ENCODE results near the gene RAB10.

RAB10 gene

DNA sequence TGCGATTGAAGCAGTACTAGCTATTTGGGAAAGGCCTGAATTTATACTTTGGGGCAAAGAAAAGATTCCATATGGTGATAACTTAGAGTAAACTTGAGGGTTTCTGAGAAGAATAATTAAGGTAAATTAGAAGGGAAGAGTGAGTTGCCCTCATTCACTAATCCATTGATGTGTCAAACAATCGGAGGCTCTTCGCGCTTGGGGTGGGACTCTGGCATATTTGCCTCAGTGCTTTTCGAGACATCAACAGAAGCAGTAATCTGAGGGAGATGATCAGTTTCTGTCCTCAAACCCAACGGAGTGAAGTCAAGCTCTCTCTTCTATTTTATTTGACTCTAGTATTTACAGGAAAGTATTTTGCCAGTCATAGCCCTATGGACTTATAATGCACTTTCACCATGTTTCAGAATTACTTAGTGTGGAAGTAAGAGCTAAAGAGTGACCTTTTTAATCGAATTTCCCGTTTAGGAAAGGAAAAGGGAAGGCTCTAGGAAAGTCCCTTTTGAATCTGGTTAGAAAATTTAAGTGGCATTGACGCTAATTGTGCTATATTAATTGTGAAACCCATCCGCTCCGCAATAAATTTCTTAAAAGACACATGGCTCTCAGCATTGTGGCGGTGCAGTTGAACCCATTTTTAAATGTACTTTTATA is 1.3 kb downstream of the RAB10 start:
- H3K9ac ChIP-seq (ENCODE audit: low read length in 2 of 2), result peak overlapping the region; percentile 2 to 81
- no peaks in the 10 kb centered on the region for H3K36me3 ChIP-seq (ENCODE audit: control insufficient read depth in 2 of 2, insufficient read depth in 2 of 2, low read length in 2 of 2)
- H3K27me3 ChIP-seq (ENCODE audit: control insufficient read depth in 1 of 2, insufficient read depth in 2 of 2, low read length in 2 of 2), result no peaks in the 10 kb centered on the region
- no peak overlapping the region for H3K27ac ChIP-seq (ENCODE audit: low read length)
- H3K9me3 ChIP-seq (ENCODE audit: control insufficient read depth in 2 of 2, low read length in 2 of 2), result no peaks in the 10 kb centered on the region
- H3K4me3 ChIP-seq (ENCODE audit: low read length in 2 of 2), result peak overlapping the region; percentile 81 to 99
- H3K4me1 ChIP-seq (ENCODE audit: control insufficient read depth, insufficient read depth, low read length), result peaks cover 23% of the 10 kb centered on the region

DNA sequence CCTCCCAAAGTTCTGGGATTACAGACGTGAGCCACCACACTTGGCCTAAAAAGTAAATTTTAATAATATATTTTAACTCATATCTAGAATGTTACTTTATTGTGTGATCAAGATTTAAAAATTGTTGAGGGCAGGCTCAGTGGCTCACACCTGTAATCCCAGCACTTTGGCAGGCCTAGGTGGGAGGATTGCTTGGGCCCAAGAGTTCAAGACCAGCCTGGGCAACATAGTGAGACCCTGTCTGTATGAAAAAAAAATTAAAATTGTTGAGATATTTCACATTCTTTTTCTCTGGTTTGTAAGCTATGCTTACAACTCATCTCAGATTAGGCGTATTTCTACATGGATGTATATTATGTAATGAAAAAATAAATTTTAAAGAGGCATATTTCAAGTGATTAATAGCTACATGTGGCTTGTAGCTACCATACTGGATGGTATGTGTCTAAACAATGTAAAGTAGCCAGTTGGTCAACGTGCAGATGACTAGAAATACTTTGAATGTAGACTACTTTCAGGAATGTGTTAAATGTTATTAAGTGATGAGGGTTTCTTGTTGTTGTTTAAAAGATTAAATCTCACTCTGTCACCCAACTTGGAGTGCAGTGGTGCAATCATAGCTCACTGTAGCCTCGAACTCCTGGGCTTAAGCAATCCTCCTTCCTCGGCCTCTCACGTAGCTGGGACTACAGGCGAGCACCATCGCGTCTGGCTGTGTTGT is 5.9 kb downstream of the RAB10 start:
- no peak overlapping the region for H3K27ac ChIP-seq (ENCODE audit: low read length)
- H3K27me3 ChIP-seq (ENCODE audit: control insufficient read depth in 1 of 2, insufficient read depth in 2 of 2, low read length in 2 of 2), result no peaks in the 10 kb centered on the region
- H3K36me3 ChIP-seq (ENCODE audit: control insufficient read depth in 2 of 2, insufficient read depth in 2 of 2, low read length in 2 of 2), result peaks cover 0 to 2% of the 10 kb centered on the region in 2 donors
- no peak overlapping the region for H3K4me3 ChIP-seq (ENCODE audit: low read length in 2 of 2)
- no peak overlapping the region for H3K9ac ChIP-seq (ENCODE audit: low read length in 2 of 2)
- no peaks in the 10 kb centered on the region for H3K9me3 ChIP-seq (ENCODE audit: control insufficient read depth in 2 of 2, low read length in 2 of 2)
- H3K4me1 ChIP-seq (ENCODE audit: control insufficient read depth, insufficient read depth, low read length), result peaks cover 24% of the 10 kb centered on the region

GRCh38 chr2:26043109-26043508 is 9.2 kb downstream of the RAB10 start:
- no peaks in the 10 kb centered on the region for H3K9me3 ChIP-seq (ENCODE audit: control insufficient read depth in 2 of 2, low read length in 2 of 2)
- no peaks in the 10 kb centered on the region for H3K27me3 ChIP-seq (ENCODE audit: control insufficient read depth in 1 of 2, insufficient read depth in 2 of 2, low read length in 2 of 2)
- no peak overlapping the region for H3K4me3 ChIP-seq (ENCODE audit: low read length in 2 of 2)
- H3K36me3 ChIP-seq (ENCODE audit: control insufficient read depth in 2 of 2, insufficient read depth in 2 of 2, low read length in 2 of 2), result peaks cover 0 to 2% of the 10 kb centered on the region in 2 donors
- H3K9ac ChIP-seq (ENCODE audit: low read length in 2 of 2), result no peak overlapping the region
- peaks cover 12% of the 10 kb centered on the region for H3K4me1 ChIP-seq (ENCODE audit: control insufficient read depth, insufficient read depth, low read length)
- H3K27ac ChIP-seq (ENCODE audit: low read length), result no peak overlapping the region

- H3K4me1 ChIP-seq (ENCODE audit: control insufficient read depth, insufficient read depth, low read length), result peaks cover 10% of the 10 kb centered on the region
- no peak overlapping the region for H3K9ac ChIP-seq (ENCODE audit: low read length in 2 of 2)
- H3K27ac ChIP-seq (ENCODE audit: low read length), result no peak overlapping the region
- no peaks in the 10 kb centered on the region for H3K27me3 ChIP-seq (ENCODE audit: control insufficient read depth in 1 of 2, insufficient read depth in 2 of 2, low read length in 2 of 2)
- H3K36me3 ChIP-seq (ENCODE audit: control insufficient read depth in 2 of 2, insufficient read depth in 2 of 2, low read length in 2 of 2), result peaks cover 0 to 2% of the 10 kb centered on the region in 2 donors
- no peaks in the 10 kb centered on the region for H3K9me3 ChIP-seq (ENCODE audit: control insufficient read depth in 2 of 2, low read length in 2 of 2)
- H3K4me3 ChIP-seq (ENCODE audit: low read length in 2 of 2), result no peak overlapping the region
Observed at GRCh38 chr2:26043862-26044696, 10.2 kb downstream of the RAB10 start.

DNA sequence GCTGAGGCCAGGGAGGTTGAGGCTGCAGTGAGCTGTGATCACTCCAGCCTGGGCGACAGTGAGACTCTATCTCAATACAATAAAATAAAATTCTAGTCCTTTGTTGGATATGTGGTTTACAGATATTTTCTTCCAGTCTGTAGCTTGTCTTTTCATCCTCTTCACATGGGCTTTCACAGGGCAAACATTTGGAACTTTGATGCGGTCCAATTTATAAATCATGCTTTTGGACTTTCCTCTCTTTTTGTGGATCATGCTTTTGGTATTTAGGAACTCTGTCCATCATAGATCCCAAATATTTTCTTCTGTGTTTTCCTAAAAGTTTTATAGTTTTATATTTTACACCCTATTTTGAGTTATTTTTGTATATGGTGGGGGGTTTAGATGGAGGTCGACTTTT is 14.9 kb downstream of the RAB10 start:
- Histone ChIP-seq H3K4me1 (ENCODE audit: control insufficient read depth, insufficient read depth, low read length) (no peaks in the 10 kb centered on the region), H3K27me3 (ENCODE audit: control insufficient read depth in 1 of 2, insufficient read depth in 2 of 2, low read length in 2 of 2) (no peaks in the 10 kb centered on the region), H3K9me3 (ENCODE audit: control insufficient read depth in 2 of 2, low read length in 2 of 2) (no peaks in the 10 kb centered on the region), H3K4me3 (ENCODE audit: low read length in 2 of 2) (no peak overlapping the region), H3K27ac (ENCODE audit: low read length) (no peak overlapping the region), H3K9ac (ENCODE audit: low read length in 2 of 2) (no peak overlapping the region), H3K36me3 (ENCODE audit: control insufficient read depth in 2 of 2, insufficient read depth in 2 of 2, low read length in 2 of 2) (no peaks in the 10 kb centered on the region)

- no peaks in the 10 kb centered on the region for H3K27me3 ChIP-seq (ENCODE audit: control insufficient read depth in 1 of 2, insufficient read depth in 2 of 2, low read length in 2 of 2)
- H3K27ac ChIP-seq (ENCODE audit: low read length), result no peak overlapping the region
- no peak overlapping the region for H3K4me3 ChIP-seq (ENCODE audit: low read length in 2 of 2)
- no peak overlapping the region for H3K9ac ChIP-seq (ENCODE audit: low read length in 2 of 2)
- no peaks in the 10 kb centered on the region for H3K9me3 ChIP-seq (ENCODE audit: control insufficient read depth in 2 of 2, low read length in 2 of 2)
- H3K36me3 ChIP-seq (ENCODE audit: control insufficient read depth in 2 of 2, insufficient read depth in 2 of 2, low read length in 2 of 2), result no peaks in the 10 kb centered on the region
- H3K4me1 ChIP-seq (ENCODE audit: control insufficient read depth, insufficient read depth, low read length), result no peaks in the 10 kb centered on the region
Observed at GRCh38 chr2:26049641-26050040, 15.8 kb downstream of the RAB10 start.

DNA sequence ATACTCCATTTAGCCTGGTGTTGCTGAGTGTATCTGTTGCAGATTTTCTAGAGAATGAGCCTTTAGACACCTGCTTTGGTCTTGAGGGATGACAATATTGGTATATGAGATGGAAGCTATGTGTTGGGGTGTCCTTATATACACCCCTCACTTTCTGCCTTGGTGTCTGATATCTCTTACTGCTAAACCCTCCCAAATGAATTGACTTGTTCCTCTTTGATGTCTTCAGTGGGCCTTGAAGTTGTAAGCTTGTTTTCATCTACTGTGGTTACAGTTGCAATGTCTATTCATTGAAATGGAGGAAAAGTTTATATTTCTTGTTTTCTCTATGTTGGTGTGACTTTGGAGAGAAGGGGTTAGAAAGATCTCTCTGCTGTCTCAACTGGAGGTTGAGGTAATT is 18.9 kb downstream of the RAB10 start:
- no peaks in the 10 kb centered on the region for H3K4me1 ChIP-seq (ENCODE audit: control insufficient read depth, insufficient read depth, low read length)
- H3K27ac ChIP-seq (ENCODE audit: low read length), result no peak overlapping the region
- H3K9ac ChIP-seq (ENCODE audit: low read length in 2 of 2), result no peak overlapping the region
- no peaks in the 10 kb centered on the region for H3K36me3 ChIP-seq (ENCODE audit: control insufficient read depth in 2 of 2, insufficient read depth in 2 of 2, low read length in 2 of 2)
- no peaks in the 10 kb centered on the region for H3K27me3 ChIP-seq (ENCODE audit: control insufficient read depth in 1 of 2, insufficient read depth in 2 of 2, low read length in 2 of 2)
- H3K4me3 ChIP-seq (ENCODE audit: low read length in 2 of 2), result no peak overlapping the region
- no peaks in the 10 kb centered on the region for H3K9me3 ChIP-seq (ENCODE audit: control insufficient read depth in 2 of 2, low read length in 2 of 2)

GRCh38 chr2:26054598-26055348 is 20.9 kb downstream of the RAB10 start:
- Histone ChIP-seq H3K27me3 (ENCODE audit: control insufficient read depth in 1 of 2, insufficient read depth in 2 of 2, low read length in 2 of 2) (no peaks in the 10 kb centered on the region), H3K9me3 (ENCODE audit: control insufficient read depth in 2 of 2, low read length in 2 of 2) (no peaks in the 10 kb centered on the region), H3K9ac (ENCODE audit: low read length in 2 of 2) (no peak overlapping the region), H3K27ac (ENCODE audit: low read length) (no peak overlapping the region), H3K4me3 (ENCODE audit: low read length in 2 of 2) (no peak overlapping the region), H3K4me1 (ENCODE audit: control insufficient read depth, insufficient read depth, low read length) (no peaks in the 10 kb centered on the region), H3K36me3 (ENCODE audit: control insufficient read depth in 2 of 2, insufficient read depth in 2 of 2, low read length in 2 of 2) (no peaks in the 10 kb centered on the region)

DNA sequence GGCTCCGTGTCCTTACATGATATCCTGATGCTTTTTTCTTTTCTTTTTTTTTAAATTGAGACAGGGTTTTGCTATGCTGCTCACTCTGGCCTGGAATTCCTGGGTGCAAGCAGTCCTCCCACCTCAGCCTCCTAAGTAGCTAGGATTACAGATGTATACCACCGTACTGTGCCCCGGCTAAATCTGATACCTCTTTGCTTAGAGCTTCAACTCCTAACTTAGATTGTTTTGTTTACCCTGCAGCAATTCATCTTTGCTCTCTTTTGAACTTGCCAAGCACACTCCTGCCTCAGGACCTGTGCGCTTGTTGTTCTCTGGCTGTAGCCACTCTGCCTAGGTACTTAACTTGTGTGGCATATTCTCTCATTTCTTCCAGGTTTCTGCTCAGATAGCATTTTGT is 24.5 kb downstream of the RAB10 start:
- H3K27ac ChIP-seq (ENCODE audit: low read length), result no peak overlapping the region
- no peak overlapping the region for H3K4me3 ChIP-seq (ENCODE audit: low read length in 2 of 2)
- no peaks in the 10 kb centered on the region for H3K27me3 ChIP-seq (ENCODE audit: control insufficient read depth in 1 of 2, insufficient read depth in 2 of 2, low read length in 2 of 2)
- H3K9ac ChIP-seq (ENCODE audit: low read length in 2 of 2), result no peak overlapping the region
- H3K4me1 ChIP-seq (ENCODE audit: control insufficient read depth, insufficient read depth, low read length), result no peaks in the 10 kb centered on the region
- no peaks in the 10 kb centered on the region for H3K36me3 ChIP-seq (ENCODE audit: control insufficient read depth in 2 of 2, insufficient read depth in 2 of 2, low read length in 2 of 2)
- H3K9me3 ChIP-seq (ENCODE audit: control insufficient read depth in 2 of 2, low read length in 2 of 2), result no peaks in the 10 kb centered on the region

- Histone ChIP-seq H3K4me1 (ENCODE audit: control insufficient read depth, insufficient read depth, low read length) (no peaks in the 10 kb centered on the region), H3K27me3 (ENCODE audit: control insufficient read depth in 1 of 2, insufficient read depth in 2 of 2, low read length in 2 of 2) (no peaks in the 10 kb centered on the region), H3K9me3 (ENCODE audit: control insufficient read depth in 2 of 2, low read length in 2 of 2) (no peaks in the 10 kb centered on the region), H3K4me3 (ENCODE audit: low read length in 2 of 2) (no peak overlapping the region), H3K27ac (ENCODE audit: low read length) (no peak overlapping the region), H3K36me3 (ENCODE audit: control insufficient read depth in 2 of 2, insufficient read depth in 2 of 2, low read length in 2 of 2) (no peaks in the 10 kb centered on the region), H3K9ac (ENCODE audit: low read length in 2 of 2) (no peak overlapping the region)
Observed at GRCh38 chr2:26059542-26059941, 25.7 kb downstream of the RAB10 start.
